ENCODE results near the gene NECTIN1.

GRCh38 chr11:119664701-119665420 lies 64.1 kb downstream of the NECTIN1 start:
- no peak for TF ChIP-seq CTCF (IDR thresholded peaks at IDR 0.05; ENCODE audit: poor library complexity)
- TF ChIP-seq EZH2phosphoT487 (IDR thresholded peaks at IDR 0.05; ENCODE audit: low read depth, severe bottlenecking, unreplicated experiment) = no peak
